GM21423 (cell line): ENCODE measurements around the gene PLA2G5.
"Not testable (repeated sequence)": the region's sequence is repeated elsewhere in the genome, so short reads cannot be mapped to it uniquely, and the experiment has no call there.

Experiments used
- ATAC-seq: cut with Tn5 transposase; IDR thresholded peaks from one replicate; pipeline ENCODE4 v1.9.1; 2021; ENCODE audit warnings: mild to moderate bottlenecking, moderate library complexity; ENCODE audit not compliant: unreplicated experiment

The PLA2G5 gene

GRCh38 chr1:20115479-20115878 lies 45.5 kb downstream of the PLA2G5 start:
- no peak for ATAC-seq

GRCh38 chr1:20115916-20116315 lies 45.9 kb downstream of the PLA2G5 start:
- ATAC-seq, result no peak

GRCh38 chr1:20117236-20117635 lies 47.2 kb downstream of the PLA2G5 start:
- no peak for ATAC-seq

GRCh38 chr1:20119347-20119746 lies 49.4 kb downstream of the PLA2G5 start, which contains the start of gene PLA2G2D:
PLA2G2D (minus strand) TSS chr1:20119536; CDS start chr1:20119498, 38 bp downstream.
- ATAC-seq, result no peak

GRCh38 chr1:20120796-20121195 lies 50.8 kb downstream of the PLA2G5 start:
- no peak for ATAC-seq

GRCh38 chr1:20123722-20124455 lies 53.9 kb downstream of the PLA2G5 start:
- ATAC-seq, result no peak

GRCh38 chr1:20124456-20125057 lies 54.6 kb downstream of the PLA2G5 start:
- ATAC-seq, result no peak

- ATAC-seq, result no peak
Observed at GRCh38 chr1:20125100-20125499, 55.1 kb downstream of the PLA2G5 start.

- ATAC-seq, result peak; percentile 58
Observed at GRCh38 chr1:20126041-20126805, 56.2 kb downstream of the PLA2G5 start.

- no peak for ATAC-seq
Observed at GRCh38 chr1:20126806-20127440, 56.9 kb downstream of the PLA2G5 start.

- not testable (repeated sequence) for ATAC-seq
Observed at GRCh38 chr1:20130518-20130917, 60.5 kb downstream of the PLA2G5 start.

- no peak for ATAC-seq
Observed at GRCh38 chr1:20134995-20135394, 65.0 kb downstream of the PLA2G5 start.

- ATAC-seq, result no peak
Observed at GRCh38 chr1:20136249-20136648, 66.3 kb downstream of the PLA2G5 start.

- ATAC-seq, result no peak
Observed at GRCh38 chr1:20137055-20137454, 67.1 kb downstream of the PLA2G5 start.

- ATAC-seq, result no peak
Observed at GRCh38 chr1:20137604-20138003, 67.6 kb downstream of the PLA2G5 start.

GRCh38 chr1:20138346-20138745 lies 68.4 kb downstream of the PLA2G5 start:
- no peak for ATAC-seq

GRCh38 chr1:20138961-20139550 lies 69.1 kb downstream of the PLA2G5 start, which contains the start of gene PLA2G2F:
PLA2G2F (plus strand) TSS chr1:20139323; CDS start chr1:20139428, 105 bp downstream.
- ATAC-seq, result no peak

GRCh38 chr1:20139776-20140612 lies 70.0 kb downstream of the PLA2G5 start:
- no peak for ATAC-seq

- no peak for ATAC-seq
Observed at GRCh38 chr1:20141001-20141400, 71.0 kb downstream of the PLA2G5 start.

- ATAC-seq, result no peak
Observed at GRCh38 chr1:20141466-20141865, 71.5 kb downstream of the PLA2G5 start.
